Endothelial cell (in vitro differentiated cells): ENCODE measurements around the gene NARF. TPM values are rescaled to one million over a fixed set of nuclear protein-coding genes. Genes with fewer than 3 reads are reported as not detected.
A peak's percentile ranks its signal among the peaks of the same experiment; 100 is the strongest.

Experiments used
- DNase-seq: peaks from one replicate; pipeline ENCODE4 v3.0.0; 2021; ENCODE audit warnings: low spot score
- H3K27ac Mint-ChIP-seq: one replicate; pipeline ENCODE4 v1.8.0; 2021; ENCODE audit warnings: mixed read lengths, inconsistent platforms; ENCODE audit not compliant: unreplicated experiment
- H3K27me3 Mint-ChIP-seq: one replicate; pipeline ENCODE4 v1.8.0; 2021; ENCODE audit warnings: mild to moderate bottlenecking, moderate library complexity, mixed read lengths, inconsistent platforms; ENCODE audit not compliant: unreplicated experiment
- H3K36me3 Mint-ChIP-seq: one replicate; pipeline ENCODE4 v1.8.0; 2021; ENCODE audit warnings: mild to moderate bottlenecking, low read depth, mixed read lengths, inconsistent platforms; ENCODE audit not compliant: unreplicated experiment
- H3K4me1 Mint-ChIP-seq: one replicate; pipeline ENCODE4 v1.8.0; 2021; ENCODE audit warnings: mild to moderate bottlenecking, mixed read lengths, inconsistent platforms; ENCODE audit not compliant: unreplicated experiment
- H3K4me3 Mint-ChIP-seq: one replicate; pipeline ENCODE4 v1.8.0; 2021; ENCODE audit warnings: mild to moderate bottlenecking, mixed read lengths, inconsistent platforms; ENCODE audit not compliant: unreplicated experiment
- H3K9me3 Mint-ChIP-seq: one replicate; pipeline ENCODE4 v1.8.0; 2021; ENCODE audit warnings: mixed read lengths, inconsistent platforms; ENCODE audit not compliant: unreplicated experiment
- CTCF ChIP-seq: fragments of 200-600 bp; sonication (generic); IDR thresholded peaks from one replicate; pipeline ENCODE4 v1.5.0; 2021; ENCODE audit warnings: antibody characterized with exemption; ENCODE audit not compliant: unreplicated experiment
- total RNA-seq: library from RNA; stranded (reverse); fragmentation: NEBNext Ultra II Directional; extraction: Animal tissue kit (Norgen Biotek cat#: 25700); gene quantifications from one replicate; pipeline ENCODE4 v1.2.1, GENCODE V29; 2021; ENCODE audit not compliant: unreplicated experiment

NARF gene
- total RNA-seq, 1 donor from 2014 or later = 88.7 TPM

- no peaks in the 10 kb centered on the region for H3K27me3 Mint-ChIP-seq
- H3K27ac Mint-ChIP-seq = no peak overlapping the region
- H3K36me3 Mint-ChIP-seq = no peaks in the 10 kb centered on the region
- H3K4me3 Mint-ChIP-seq = no peak overlapping the region
- DNase-seq = no peak
- H3K9me3 Mint-ChIP-seq = no peaks in the 10 kb centered on the region
- peaks cover 7% of the 10 kb centered on the region for H3K4me1 Mint-ChIP-seq
- TF ChIP-seq CTCF = no peak
Measured at GRCh38 chr17:82517230-82517865, 58.8 kb downstream of the NARF start.

GRCh38 chr17:82518826-82519810, 60.6 kb downstream of the NARF start, which contains the start of gene FOXK2:
Gene FOXK2, plus strand, starts transcription at chr17:82519732. Its CDS starts 157 bp downstream, at chr17:82519889.
- TF ChIP-seq CTCF = no peak
- no peaks in the 10 kb centered on the region for H3K9me3 Mint-ChIP-seq
- DNase-seq = peak; percentile 98
- H3K4me1 Mint-ChIP-seq = peaks cover 13% of the 10 kb centered on the region
- no peaks in the 10 kb centered on the region for H3K27me3 Mint-ChIP-seq
- peak within 1 kb of the TSS; percentile 96 for H3K4me3 Mint-ChIP-seq
- peaks cover 4% of the 10 kb centered on the region for H3K36me3 Mint-ChIP-seq
- H3K27ac Mint-ChIP-seq = peak within 1 kb of the TSS; percentile 57

- Mint-ChIP-seq H3K27me3 (no peaks in the 10 kb centered on the region), H3K4me1 (peaks cover 19% of the 10 kb centered on the region), H3K36me3 (peaks cover 4% of the 10 kb centered on the region), H3K27ac (peak overlapping the region; percentile 57), H3K4me3 (peak overlapping the region; percentile 96), H3K9me3 (no peaks in the 10 kb centered on the region)
- TF ChIP-seq CTCF = no peak
- peak; percentile 33 for DNase-seq
Measured at GRCh38 chr17:82519971-82520903, 61.7 kb downstream of the NARF start.

GRCh38 chr17:82524540-82524939, 66.0 kb downstream of the NARF start:
- no peaks in the 10 kb centered on the region for H3K9me3 Mint-ChIP-seq
- peaks cover 4% of the 10 kb centered on the region for H3K36me3 Mint-ChIP-seq
- peak overlapping the region; percentile 88 for H3K27ac Mint-ChIP-seq
- peaks cover 31% of the 10 kb centered on the region for H3K4me1 Mint-ChIP-seq
- no peak overlapping the region for H3K4me3 Mint-ChIP-seq
- DNase-seq = no peak
- H3K27me3 Mint-ChIP-seq = no peaks in the 10 kb centered on the region
- no peak for TF ChIP-seq CTCF
